Prostate gland (tissue), 2 donors: ENCODE results near the gene RAD51B. TPM values are rescaled to one million over a fixed set of nuclear protein-coding genes. Genes with fewer than 3 reads are reported as not detected.
"Not testable (repeated sequence)": the region's sequence is repeated elsewhere in the genome, so short reads cannot be mapped to it uniquely, and the experiment has no call there.

ENCODE experiments used
- DNase-seq: peaks from one replicate; pipeline ENCODE4 v3.0.0-alpha.2; 2019; ENCODE audit warnings: low spot score
- H3K27ac ChIP-seq, 2 donors: fragments of 200-600 bp; sonication (generic); 2 replicates each; pipeline ENCODE4 v1.5.1; 2017 to 2019
- H3K27me3 ChIP-seq: fragments of 200-600 bp; sonication (generic); replicated peaks from 2 replicates; pipeline ENCODE4 v1.5.1; 2019; ENCODE audit not compliant: insufficient read depth
- H3K36me3 ChIP-seq, 2 donors: fragments of 200-600 bp; sonication (generic); 1 replicate in 1 of 2; 2 replicates in 1 of 2; pipeline versions ENCODE4 v1.5.1 to v1.8.1; 2017 to 2019
- H3K4me1 ChIP-seq: fragments of 200-600 bp; sonication (generic); replicated peaks from 2 replicates; pipeline ENCODE4 v1.5.1; 2019
- H3K4me3 ChIP-seq, 2 donors: fragments of 200-600 bp; sonication (generic); 2 replicates each; pipeline ENCODE4 v1.5.1; 2017 to 2019
- H3K9me3 ChIP-seq: fragments of 200-600 bp; sonication (generic); 2 replicates; pipeline ENCODE4 v1.5.1; 2017
- CTCF ChIP-seq, 4 experiments: fragments of 200-600 bp in 2 of 4; fragments of 450-650 bp in 2 of 4; sonication (generic) in 2 of 4; IDR thresholded peaks; 1 replicate in 3 of 4; 2 replicates in 1 of 4; pipeline ENCODE4 v1.5.1; 2016 to 2019; ENCODE audit warnings: antibody characterized with exemption in 4 of 4, mild to moderate bottlenecking in 2 of 4, moderate library complexity in 2 of 4
- POLR2A ChIP-seq: fragments of 450-650 bp; IDR thresholded peaks from one replicate; pipeline ENCODE4 v1.6.1; 2016; ENCODE audit warnings: antibody characterized with exemption, mild to moderate bottlenecking
- POLR2AphosphoS5 ChIP-seq: sonication (generic); formaldehyde crosslinking; IDR thresholded peaks from one replicate; pipeline ENCODE4 v1.6.1; 2017; ENCODE audit warnings: antibody characterized with exemption
- WGBS: methylation state at CpG from one replicate; pipeline ENCODE4 v1.1.5; 2018; 5-methylcytosine and 5-hydroxymethylcytosine counted together
- intact Hi-C: fragments of 100-400 bp; cut with DNase I; formaldehyde crosslinking; loops from one replicate; pipeline ENCODE4 v1.14.2; 2022
- total RNA-seq, 2 donors: library from RNA; depleted of rRNA; stranded (reverse); fragments of >200 nt; gene quantifications; one replicate each; pipeline ENCODE4 v1.1.0, GENCODE V29; 2016

Gene RAD51B
- total RNA-seq, 2 donors from 2014 or later, result 14.9 to 35.8 TPM

- Histone ChIP-seq H3K27me3 (no peaks in the 10 kb centered on the region), H3K36me3 (no peaks in the 10 kb centered on the region), H3K4me1 (no peaks in the 10 kb centered on the region), H3K9me3 (no peaks in the 10 kb centered on the region), H3K27ac (peak overlapping the region; percentile 17 to 34), H3K4me3 (no peak overlapping the region)
- intact Hi-C loops, result no loop called here
- DNase-seq, result no peak
- no peak for TF ChIP-seq CTCF (IDR thresholded peaks at IDR 0.05)
- TF ChIP-seq POLR2A, result no peak
- TF ChIP-seq POLR2AphosphoS5, result peak; percentile 11
- WGBS, result 15% methylated on average over 2 of the region's 2 CpGs
Observed at GRCh38 chr14:67963545-67963944, 144.0 kb downstream of the RAD51B start.

DNA sequence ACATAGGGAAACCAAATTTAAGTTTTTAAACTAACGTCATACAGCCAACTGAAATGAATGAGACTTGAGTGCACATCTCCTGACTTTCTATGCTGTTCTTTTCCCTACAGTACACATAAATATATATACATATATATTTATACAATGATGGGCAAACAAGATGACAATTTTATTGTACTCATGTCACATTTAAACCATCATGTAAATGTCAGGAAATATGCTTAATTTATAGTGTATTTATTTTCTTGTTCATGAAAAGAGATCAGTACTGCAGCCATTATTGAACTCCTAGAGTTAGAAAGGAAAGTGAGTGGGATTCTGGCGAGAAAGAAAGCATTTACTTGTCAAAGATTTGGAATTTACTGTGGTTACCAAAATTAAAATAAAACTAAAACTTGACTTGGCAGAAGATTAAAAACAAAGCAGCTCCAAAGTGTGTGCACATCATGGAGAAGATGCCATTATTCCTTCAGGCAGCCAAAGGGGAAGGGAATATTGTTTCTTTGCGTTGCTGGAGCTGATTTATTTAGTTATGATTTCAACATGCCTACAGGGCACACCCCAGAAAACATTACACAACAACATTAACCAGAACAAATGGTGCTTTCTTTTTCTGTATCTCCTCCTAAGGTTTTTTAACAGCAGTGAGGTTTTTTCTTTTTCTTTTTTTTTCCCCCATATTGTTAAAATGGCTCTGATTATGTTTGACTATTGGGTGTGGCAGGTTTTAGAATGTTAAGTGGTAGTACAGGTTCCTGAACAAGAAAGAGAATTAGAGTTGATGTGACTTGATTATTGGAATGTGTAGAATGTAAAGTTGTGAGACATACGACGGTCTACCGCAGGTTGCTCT, 144.6 kb downstream of the RAD51B start:
- intact Hi-C loops, result no loop called here
- no peaks in the 10 kb centered on the region for H3K9me3 ChIP-seq
- no peaks in the 10 kb centered on the region for H3K27me3 ChIP-seq
- TF ChIP-seq CTCF (IDR thresholded peaks at IDR 0.05) (no peak), POLR2AphosphoS5 (peak; percentile 80)
- DNase-seq, result peak; percentile 54
- no peak overlapping the region for H3K4me3 ChIP-seq
- peak overlapping the region; percentile 17 to 34 for H3K27ac ChIP-seq
- 24% methylated on average over 6 of the region's 6 CpGs for WGBS
- no peaks in the 10 kb centered on the region for H3K36me3 ChIP-seq
- H3K4me1 ChIP-seq, result no peaks in the 10 kb centered on the region

DNA sequence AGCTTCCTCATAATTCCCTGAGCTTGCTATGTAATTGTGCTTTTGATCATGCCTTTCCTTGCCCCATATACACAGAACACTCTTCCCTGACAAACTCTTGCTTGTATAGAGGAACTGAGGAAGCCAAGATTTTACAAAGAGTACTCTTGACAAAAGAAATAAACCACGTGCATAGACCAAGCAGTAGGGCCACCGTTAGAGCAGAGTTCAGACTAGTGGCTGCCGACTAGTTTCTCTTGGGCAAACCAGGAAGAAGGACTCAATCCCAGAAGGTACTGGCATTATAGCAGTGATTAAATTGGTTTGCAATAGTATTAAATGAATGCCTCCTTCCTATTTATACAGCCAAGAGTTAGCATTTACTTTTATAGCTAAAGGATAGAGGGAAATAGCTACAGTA, 146.1 kb downstream of the RAD51B start:
- Histone ChIP-seq H3K9me3 (no peaks in the 10 kb centered on the region), H3K4me1 (no peaks in the 10 kb centered on the region), H3K36me3 (no peaks in the 10 kb centered on the region), H3K27me3 (no peaks in the 10 kb centered on the region), H3K27ac (no peak overlapping the region), H3K4me3 (no peak overlapping the region)
- TF ChIP-seq CTCF (IDR thresholded peaks at IDR 0.05) (no peak), POLR2A (no peak), POLR2AphosphoS5 (no peak)
- intact Hi-C loops, result no loop called here
- no peak for DNase-seq
- 70% methylated on average over 3 of the region's 3 CpGs for WGBS

GRCh38 chr14:67967206-67967605, 147.6 kb downstream of the RAD51B start:
- TF ChIP-seq CTCF (IDR thresholded peaks at IDR 0.05), result no peak
- TF ChIP-seq POLR2AphosphoS5, result no peak
- TF ChIP-seq POLR2A, result no peak
- 95% methylated on average over 1 of the region's 1 CpG for WGBS
- DNase-seq, result no peak
- Histone ChIP-seq H3K4me3 (no peak overlapping the region), H3K9me3 (no peaks in the 10 kb centered on the region), H3K4me1 (no peaks in the 10 kb centered on the region), H3K27ac (no peak overlapping the region), H3K27me3 (no peaks in the 10 kb centered on the region), H3K36me3 (no peaks in the 10 kb centered on the region)
- intact Hi-C loops, result no loop called here

DNA sequence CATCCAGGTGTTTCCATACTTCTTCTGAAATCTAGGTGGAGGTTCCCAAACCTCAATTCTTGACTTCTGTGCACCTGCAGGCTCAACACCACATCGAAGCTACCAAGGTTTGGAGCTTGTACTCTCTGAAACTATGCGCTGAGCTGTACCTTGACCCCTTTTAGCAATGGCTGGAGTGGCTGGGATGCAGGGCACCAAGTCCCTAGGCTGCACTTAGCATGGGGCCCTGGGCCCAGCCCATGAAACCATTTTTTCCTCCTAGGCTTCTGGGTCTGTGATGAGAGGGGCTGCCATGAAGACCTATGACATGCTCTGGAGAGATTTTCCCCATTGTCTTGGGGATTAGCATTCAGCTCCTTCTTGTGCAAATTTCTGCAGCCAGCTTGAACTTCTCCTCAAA, 148.4 kb downstream of the RAD51B start:
- H3K4me3 ChIP-seq, intact Hi-C loops, H3K36me3 ChIP-seq, H3K27ac ChIP-seq, DNase-seq, H3K4me1 ChIP-seq, H3K27me3 ChIP-seq, H3K9me3 ChIP-seq: not testable (repeated sequence)
- WGBS, result 97% methylated on average over 2 of the region's 2 CpGs
